ENCODE data around the gene USP32. TPM values are rescaled to one million over a fixed set of nuclear protein-coding genes. Genes with fewer than 3 reads are reported as not detected.

USP32 gene
- total RNA-seq, 1 donor from 2014 or later: 40.8 TPM

DNA sequence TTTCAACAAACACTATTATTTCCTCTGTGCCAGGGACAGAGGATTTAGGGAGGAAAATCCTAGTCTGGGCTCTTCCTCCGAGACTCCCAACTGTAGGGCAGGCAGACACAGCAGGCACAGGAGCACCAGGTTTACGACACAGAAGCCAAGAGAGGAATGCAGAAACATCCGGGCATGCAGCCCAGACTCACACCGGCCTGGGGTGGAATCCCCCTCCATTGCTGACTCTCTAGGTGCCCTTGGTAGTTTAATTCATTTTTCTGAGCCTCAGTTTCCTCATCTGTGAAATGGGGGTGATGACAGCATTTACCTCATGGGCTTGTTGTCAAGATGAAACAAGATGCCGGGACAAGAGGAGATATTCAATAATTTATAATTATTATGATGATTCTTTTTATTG is 227.2 kb downstream of the USP32 start:
- no peak for DNase-seq (ENCODE audit: low read depth, low spot score)
- TF ChIP-seq, protein P1, sequence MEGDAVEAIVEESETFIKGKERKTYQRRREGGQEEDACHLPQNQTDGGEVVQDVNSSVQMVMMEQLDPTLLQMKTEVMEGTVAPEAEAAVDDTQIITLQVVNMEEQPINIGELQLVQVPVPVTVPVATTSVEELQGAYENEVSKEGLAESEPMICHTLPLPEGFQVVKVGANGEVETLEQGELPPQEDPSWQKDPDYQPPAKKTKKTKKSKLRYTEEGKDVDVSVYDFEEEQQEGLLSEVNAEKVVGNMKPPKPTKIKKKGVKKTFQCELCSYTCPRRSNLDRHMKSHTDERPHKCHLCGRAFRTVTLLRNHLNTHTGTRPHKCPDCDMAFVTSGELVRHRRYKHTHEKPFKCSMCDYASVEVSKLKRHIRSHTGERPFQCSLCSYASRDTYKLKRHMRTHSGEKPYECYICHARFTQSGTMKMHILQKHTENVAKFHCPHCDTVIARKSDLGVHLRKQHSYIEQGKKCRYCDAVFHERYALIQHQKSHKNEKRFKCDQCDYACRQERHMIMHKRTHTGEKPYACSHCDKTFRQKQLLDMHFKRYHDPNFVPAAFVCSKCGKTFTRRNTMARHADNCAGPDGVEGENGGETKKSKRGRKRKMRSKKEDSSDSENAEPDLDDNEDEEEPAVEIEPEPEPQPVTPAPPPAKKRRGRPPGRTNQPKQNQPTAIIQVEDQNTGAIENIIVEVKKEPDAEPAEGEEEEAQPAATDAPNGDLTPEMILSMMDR (conservative IDR thresholded peaks at IDR 0.05): no peak
- Mint-ChIP-seq H3K36me3 (ENCODE audit: low read depth) (no peaks in the 10 kb centered on the region), H3K27me3 (ENCODE audit: low read depth) (peaks cover 11% of the 10 kb centered on the region), H3K4me1 (peaks cover 26% of the 10 kb centered on the region), H3K4me3 (no peak overlapping the region), H3K9me3 (no peaks in the 10 kb centered on the region), H3K27ac (ENCODE audit: unreplicated experiment) (no peak overlapping the region)

DNA sequence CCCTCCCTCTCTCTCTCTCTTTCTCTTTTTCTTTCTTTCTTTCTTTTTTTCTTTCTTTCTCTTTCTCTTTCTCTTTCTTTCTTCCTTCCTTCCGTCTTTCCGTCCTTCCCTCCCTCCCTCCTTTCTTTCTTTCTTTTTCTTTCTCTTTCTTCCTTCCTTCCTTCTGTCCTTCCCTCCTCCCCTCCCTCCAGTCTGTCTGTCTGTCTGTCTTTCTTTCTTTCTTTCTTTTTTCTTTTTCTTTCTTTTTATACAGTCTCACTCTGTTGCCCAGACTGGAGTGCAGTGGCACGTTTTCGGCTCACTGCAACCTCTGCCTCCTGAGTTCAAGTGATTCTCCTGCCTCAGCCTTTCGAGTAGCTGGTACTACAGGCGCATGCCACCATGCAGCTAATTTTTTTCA is 227.8 kb downstream of the USP32 start:
- Mint-ChIP-seq H3K4me1 (peaks cover 26% of the 10 kb centered on the region), H3K36me3 (ENCODE audit: low read depth) (no peaks in the 10 kb centered on the region), H3K27me3 (ENCODE audit: low read depth) (peaks cover 13% of the 10 kb centered on the region), H3K4me3 (no peak overlapping the region), H3K27ac (ENCODE audit: unreplicated experiment) (no peak overlapping the region), H3K9me3 (no peaks in the 10 kb centered on the region)
- DNase-seq (ENCODE audit: low read depth, low spot score): no peak
- TF ChIP-seq, protein P1 (conservative IDR thresholded peaks at IDR 0.05): no peak

GRCh38 chr17:60163108-60163784 is 228.7 kb downstream of the USP32 start:
- peak overlapping the region; percentile 23 for H3K4me3 Mint-ChIP-seq
- no peaks in the 10 kb centered on the region for H3K9me3 Mint-ChIP-seq
- H3K36me3 Mint-ChIP-seq (ENCODE audit: low read depth): no peaks in the 10 kb centered on the region
- peaks cover 21% of the 10 kb centered on the region for H3K27me3 Mint-ChIP-seq (ENCODE audit: low read depth)
- no peak for DNase-seq (ENCODE audit: low read depth, low spot score)
- peaks cover 34% of the 10 kb centered on the region for H3K4me1 Mint-ChIP-seq
- TF ChIP-seq, protein P1 (conservative IDR thresholded peaks at IDR 0.05): no peak
- H3K27ac Mint-ChIP-seq (ENCODE audit: unreplicated experiment): peak overlapping the region; percentile 19

DNA sequence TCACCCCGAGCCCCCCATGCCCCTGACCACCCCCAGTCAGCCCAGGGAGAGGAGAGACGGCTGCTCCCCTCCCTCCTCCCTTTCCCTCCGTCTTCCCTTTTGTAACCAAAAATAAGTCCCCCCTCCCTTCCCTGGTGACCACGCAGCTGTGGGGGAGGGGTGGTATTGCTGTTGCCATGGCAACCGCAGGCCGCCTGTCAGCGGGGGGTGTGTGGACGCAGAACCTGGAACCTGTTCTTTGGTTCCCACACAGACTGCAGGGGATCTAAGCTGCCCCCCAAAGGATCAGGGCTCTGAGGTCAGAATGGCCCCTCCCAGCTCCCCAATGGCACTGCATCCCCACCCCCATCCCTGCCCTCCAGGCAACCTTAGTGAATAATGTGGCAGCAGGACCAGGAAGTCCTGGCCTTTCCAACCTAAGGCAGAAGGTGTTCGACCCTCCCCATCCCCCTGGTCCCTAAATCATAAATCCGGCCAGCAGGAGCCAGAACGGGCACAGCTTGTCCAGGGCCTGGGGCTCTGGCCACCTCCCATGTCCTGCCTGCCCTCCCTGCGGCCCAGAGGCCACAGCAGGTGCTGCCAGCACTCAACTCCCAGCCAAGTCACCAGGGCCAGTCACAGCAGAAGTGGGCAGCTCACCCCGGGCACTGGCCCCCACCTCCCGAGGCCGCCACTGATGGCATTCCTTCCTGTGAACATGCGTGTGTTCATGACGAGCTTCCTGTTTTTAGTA is 230.2 kb downstream of the USP32 start:
- no peaks in the 10 kb centered on the region for H3K36me3 Mint-ChIP-seq (ENCODE audit: low read depth)
- peak overlapping the region; percentile 84 for H3K27ac Mint-ChIP-seq (ENCODE audit: unreplicated experiment)
- H3K9me3 Mint-ChIP-seq: no peaks in the 10 kb centered on the region
- peaks cover 24% of the 10 kb centered on the region for H3K27me3 Mint-ChIP-seq (ENCODE audit: low read depth)
- H3K4me3 Mint-ChIP-seq: no peak overlapping the region
- H3K4me1 Mint-ChIP-seq: peaks cover 34% of the 10 kb centered on the region
- DNase-seq (ENCODE audit: low read depth, low spot score): no peak
- TF ChIP-seq, protein P1 (conservative IDR thresholded peaks at IDR 0.05): no peak

GRCh38 chr17:60160829-60161501 is 231.0 kb downstream of the USP32 start:
- peak overlapping the region; percentile 42 for H3K4me3 Mint-ChIP-seq
- no peaks in the 10 kb centered on the region for H3K9me3 Mint-ChIP-seq
- no peaks in the 10 kb centered on the region for H3K36me3 Mint-ChIP-seq (ENCODE audit: low read depth)
- H3K27me3 Mint-ChIP-seq (ENCODE audit: low read depth): peaks cover 27% of the 10 kb centered on the region
- peaks cover 34% of the 10 kb centered on the region for H3K4me1 Mint-ChIP-seq
- H3K27ac Mint-ChIP-seq (ENCODE audit: unreplicated experiment): peak overlapping the region; percentile 81
- TF ChIP-seq, protein P1 (conservative IDR thresholded peaks at IDR 0.05): no peak
- DNase-seq (ENCODE audit: low read depth, low spot score): no peak
